HG02885 (cell line): ENCODE measurements around the gene CADPS.

Experiments used
- ATAC-seq: cut with Tn5 transposase; IDR thresholded peaks from one replicate; pipeline ENCODE4 v1.9.1; 2021; ENCODE audit warnings: mild to moderate bottlenecking; ENCODE audit not compliant: unreplicated experiment, poor library complexity

CADPS gene

DNA sequence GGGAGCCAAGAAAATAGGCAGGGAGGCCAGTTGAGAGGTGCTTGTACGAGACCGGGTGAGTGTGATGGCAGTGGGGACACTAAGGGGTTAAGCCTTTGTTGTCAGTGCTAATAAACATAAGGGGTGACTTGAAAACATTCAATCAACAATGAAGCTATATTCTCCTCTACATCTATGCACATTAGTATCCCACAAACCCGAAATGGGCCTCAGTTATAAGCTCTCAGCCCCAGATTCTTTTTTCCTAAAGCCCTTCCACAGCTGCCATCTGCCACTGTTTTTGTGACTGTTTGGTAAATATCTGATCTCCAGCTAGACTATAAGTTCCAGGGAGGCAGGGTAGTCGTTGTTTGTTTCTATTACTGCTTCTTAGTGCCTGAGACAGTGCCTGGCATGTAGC is 118.2 kb downstream of the CADPS start:
- ATAC-seq, result no peak

DNA sequence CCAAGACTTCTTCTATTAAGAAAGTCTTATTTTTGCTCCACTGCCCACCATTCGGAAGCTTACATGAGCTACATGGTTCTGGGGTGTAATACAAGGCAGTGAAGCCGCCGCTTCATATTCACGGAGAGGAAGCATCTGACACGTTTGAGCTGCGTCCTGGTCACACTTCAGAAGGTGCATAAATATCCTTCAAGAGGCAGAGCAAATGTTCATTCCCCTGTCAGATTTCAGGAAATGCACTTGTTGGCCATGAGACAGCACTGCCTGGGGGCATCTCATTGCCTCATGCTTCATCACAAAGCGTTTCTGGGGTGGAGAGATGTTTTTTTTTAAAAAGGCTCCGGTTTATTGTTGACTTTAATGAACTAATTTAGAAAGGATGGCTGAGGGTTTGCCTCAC is 119.9 kb downstream of the CADPS start:
- ATAC-seq, result no peak

DNA sequence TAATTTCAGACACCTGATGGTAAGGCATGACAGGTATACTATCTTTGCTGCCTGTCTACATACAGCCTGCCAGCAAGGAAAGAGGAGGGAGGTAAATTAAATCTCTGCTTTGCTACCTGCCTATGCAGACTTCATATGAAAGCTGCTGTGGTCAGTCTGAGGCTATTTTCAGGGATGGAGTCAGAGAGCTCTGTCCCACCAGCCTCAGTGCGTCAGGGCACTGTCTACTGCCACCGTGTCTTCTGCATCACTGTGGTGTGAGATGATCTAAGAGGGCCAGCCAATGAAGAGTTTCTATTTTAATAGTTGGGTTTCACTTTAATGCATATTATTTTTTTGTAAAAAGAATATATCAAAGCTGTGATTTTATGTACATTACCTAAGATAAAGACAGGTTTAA is 125.6 kb downstream of the CADPS start:
- ATAC-seq, result no peak

DNA sequence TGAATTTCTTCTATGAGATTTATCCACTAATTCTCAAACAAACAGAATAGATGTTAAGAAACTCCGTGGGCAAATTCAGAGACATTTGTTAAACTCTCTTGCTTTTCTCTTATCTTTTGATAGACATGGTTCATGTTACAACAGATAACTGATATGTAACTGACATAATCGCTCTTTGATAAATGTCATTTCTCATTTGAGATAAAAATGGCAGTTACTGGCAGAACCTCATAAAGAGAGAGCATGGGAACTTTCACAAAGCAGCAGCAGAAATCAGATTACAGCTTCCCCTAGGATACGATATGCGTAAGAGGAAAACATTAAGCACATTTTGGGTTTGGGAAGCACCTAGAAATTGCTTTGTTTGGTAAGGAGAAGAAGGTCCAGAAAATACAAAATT is 126.1 kb downstream of the CADPS start:
- no peak for ATAC-seq

DNA sequence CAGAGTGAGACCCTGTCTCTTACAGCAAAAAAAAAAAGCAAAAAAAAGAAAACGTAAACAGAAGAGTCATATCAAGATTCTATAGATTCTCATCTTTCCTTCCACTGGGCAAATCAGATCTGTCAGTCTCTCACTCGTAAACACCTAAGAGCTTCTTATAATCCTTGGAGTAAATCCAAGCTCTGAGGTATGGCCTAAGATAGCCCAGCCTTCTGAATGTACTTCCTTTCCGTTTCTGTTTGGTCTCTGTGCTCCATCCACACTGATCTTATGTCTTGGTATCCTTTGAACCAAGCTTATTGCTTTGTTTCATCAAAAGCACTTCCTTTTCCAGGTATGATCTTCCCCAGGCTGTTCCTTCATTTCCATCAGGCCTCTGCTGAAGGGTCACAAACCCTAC is 137.8 kb downstream of the CADPS start:
- ATAC-seq, result no peak

DNA sequence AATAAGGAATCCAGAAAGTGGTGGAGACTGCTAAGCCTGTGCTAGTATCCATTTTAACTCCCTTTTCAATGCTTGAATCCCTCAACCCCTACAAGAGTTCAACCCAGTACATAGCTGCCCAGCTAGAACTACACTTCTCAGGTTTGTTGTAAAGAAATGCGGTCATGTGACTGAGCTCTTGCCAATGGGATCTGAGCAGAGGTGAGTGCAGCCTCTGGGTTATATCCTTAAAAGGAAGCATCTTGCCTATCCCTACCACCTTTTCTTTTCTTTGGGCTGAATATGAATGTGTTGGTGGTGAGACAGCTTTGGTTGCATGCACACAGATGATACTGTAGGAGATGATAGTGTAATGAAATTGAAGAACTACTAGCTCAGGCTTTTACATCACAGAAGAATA is 139.7 kb downstream of the CADPS start:
- no peak for ATAC-seq

DNA sequence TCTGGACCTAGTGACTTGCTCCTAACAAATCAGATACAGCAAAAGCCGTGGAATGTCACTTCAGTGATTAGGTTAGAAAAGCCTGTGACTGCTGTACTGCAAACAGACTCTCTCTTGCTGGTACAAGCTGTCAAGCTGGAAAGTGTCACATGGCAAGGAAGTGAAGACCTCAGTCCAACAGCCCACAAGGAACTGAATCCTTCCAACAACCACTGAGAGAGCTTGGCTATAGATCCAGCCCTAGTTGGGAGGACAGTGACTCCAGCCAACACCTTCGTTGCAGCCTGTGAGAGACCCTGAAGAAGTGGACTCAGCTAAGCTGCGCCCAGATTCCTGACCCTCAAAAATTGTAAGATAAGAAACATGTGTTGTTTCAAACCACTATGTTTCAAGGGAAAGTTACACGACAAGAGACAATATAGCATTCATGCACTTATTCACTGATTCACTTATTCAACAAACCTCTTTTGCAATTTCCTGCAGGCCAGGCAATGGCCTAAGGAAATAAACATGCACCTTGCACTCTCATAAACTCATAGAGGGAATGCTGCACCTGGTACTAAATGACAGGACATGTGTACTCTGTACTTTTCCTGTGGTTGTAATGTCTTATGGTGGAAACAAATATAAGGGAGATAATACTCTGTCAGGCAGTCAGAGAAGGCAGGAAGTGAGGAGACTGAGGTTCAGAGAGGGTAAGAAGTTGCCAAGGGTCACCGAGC is 142.9 kb downstream of the CADPS start:
- ATAC-seq, result no peak

DNA sequence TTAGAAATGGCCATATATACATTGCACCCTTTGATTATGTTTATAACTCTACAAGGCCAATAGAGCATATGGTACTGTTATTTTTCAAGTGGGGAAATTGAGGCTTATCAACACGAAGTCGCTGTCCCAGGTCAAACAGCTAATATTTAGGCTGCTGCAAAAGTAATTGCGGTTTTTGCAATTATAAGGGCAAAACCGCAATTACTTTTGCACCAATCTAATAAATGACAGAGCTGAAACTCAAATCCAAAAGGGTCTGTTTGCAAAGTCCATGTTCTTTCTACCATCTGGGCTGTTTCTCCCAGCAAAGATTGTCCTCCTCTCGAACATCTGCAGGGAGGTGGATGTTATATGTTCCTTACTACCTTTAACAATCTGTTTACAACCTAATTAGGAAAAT is 147.2 kb downstream of the CADPS start:
- no peak for ATAC-seq

DNA sequence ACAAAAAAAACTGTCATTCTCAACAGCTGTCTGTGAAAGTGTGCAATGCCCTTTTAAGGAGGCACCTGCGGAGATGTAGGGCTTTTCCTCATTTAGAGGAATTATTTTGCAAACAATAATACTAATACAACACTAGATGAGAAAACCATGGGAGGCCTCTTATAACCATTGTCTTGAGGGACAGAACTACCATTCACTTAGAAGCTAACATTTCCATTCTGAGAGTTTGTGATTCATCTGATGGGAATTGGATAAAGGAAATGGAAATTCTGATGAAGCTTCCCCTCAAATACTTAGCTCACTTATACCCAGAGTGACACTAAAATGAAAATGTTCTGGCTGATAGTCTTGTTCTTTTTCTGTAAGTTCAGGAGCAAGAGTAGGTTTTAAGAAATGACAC is 147.7 kb downstream of the CADPS start:
- ATAC-seq, result no peak

DNA sequence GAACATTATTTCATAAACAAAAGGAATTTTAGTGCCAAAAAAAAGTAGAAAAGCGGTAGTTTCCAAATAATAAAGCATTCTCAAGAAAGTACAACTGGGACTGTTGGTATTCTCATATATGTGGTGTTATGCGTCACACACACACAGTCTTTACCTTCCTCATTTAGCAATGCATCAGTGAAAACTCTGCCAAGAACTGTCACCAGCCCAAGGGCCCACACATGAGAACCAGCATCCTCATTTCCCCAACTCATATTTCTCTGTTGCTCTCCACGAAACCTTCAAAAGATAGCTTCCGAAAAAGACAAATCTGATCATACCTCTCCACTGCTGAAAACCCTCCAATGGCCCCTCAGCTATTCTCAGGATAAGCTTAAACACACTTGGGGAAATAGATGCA is 150.7 kb downstream of the CADPS start:
- ATAC-seq, result no peak

DNA sequence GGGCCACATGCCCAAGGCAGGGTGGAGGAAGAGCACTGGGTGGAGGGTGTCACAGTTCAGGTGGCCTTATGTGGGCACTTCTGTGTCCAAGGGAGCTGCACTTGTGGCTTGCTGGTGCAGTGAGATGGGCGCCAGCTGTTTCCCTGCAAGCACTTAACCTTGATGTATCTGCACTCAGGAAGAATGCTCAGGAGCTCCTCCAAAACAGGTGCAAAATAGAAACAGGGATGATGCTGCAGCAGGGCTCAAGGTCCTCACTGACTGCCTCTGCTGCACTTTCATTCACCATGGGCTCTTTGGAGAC is 151.3 kb downstream of the CADPS start:
- peak; percentile 14 for ATAC-seq

DNA sequence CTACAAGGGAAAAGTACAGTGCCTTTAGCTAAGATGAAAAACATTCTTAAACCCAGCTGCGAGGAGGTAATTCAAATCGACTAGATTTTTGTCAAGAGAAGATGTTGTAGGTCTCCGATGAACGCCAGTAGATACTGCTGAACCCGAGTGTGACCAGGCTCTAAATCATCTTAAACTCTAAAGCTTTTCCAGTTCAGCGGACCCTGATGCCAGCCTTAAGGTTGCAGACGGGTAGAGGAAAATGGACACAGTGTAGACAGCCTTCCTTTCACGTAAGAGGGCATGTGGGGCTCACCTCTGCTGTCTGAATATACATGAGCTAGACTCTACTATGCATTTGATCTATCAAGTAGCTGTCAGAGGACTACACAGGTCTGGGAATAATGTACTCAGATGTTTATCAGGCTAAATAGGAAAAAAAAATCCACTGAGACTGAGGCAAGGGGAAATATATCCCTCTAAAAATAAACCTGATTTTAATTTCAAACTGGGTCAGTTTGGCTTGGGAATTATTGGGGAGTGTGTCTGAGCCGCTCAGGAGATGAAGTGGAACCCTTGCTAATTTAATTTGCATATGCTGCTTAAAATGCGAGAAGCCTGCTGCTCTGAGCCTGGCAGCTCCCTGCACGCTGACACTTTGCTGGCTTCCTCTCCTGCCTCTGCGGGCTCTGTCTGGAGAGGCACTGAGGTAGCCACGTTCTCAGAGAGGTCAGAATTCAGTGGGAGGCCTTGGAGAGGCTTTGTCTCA is 151.9 kb downstream of the CADPS start:
- peak; percentile 47 for ATAC-seq

DNA sequence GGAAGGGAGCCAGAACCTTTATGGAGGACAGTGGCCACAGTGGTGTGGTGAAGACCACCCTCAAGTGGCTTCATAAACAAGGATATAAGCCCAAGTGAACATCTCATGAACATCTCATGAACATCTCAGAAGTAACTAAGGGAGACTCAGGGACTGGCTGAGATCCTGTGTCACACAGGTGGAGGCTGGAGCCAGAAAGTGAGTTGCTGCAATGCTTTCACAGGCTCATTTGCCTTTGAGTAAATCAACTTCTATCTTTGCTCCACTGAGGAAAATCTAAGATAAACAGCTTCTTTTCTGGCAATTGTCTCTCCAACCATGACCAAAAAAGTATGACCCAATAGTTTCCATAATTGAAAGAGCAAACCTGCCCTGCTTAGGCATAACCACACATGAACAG is 152.9 kb downstream of the CADPS start:
- no peak for ATAC-seq

DNA sequence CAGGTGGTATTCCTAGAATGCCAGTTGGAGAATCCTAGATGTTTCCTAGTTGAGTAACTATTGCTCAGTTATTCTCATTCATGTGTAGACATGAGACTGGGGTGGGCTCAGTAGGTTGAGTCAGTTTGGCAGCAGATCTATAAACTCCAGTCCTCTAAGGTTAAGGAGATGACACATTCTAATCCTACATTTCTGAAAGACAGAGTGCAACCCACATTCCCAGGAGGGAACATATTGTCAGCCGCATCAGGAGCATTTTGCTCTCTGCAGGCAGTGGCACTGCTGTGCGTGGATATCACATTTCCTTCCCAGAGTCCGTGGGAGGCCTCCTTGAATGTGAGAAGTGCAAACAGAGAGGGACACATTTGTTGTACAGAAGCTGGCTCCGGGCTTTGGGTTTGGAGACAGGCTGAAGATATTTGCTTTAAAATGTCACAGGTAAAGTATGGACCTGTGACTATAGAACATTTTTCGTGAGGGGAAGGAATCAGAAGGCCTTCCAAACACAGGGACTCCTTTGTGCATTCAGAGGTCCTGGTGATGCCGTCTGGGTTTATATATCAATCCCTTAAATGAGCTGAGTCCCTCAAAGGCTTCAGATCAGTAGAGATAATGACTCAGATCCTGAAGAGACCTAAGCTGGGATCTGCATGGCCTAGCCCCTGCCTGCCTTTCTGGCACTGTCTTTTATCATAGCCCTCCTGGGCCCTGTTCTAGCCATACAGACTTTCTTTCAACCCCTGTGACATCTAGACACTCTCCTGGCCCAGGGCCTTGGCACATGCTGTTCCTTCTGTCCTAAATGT is 156.5 kb downstream of the CADPS start:
- no peak for ATAC-seq

DNA sequence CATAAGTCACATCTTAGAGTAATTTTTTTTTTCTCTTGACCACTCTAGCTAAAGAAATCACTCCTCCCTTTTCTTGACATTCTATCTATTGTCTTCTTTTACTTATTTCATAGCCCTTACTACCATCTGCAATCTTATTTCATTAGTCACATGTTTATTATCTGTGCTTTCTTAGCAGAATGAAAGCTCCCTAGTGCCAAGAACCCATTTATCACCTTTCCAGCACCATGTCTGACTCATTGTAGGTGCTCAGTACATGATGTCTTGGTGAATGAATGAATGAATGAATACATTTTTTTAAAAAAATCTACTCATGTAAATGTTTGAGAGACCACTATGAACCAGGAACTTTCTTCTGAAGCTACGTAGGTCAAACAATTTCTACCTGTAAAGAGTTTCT is 157.2 kb downstream of the CADPS start:
- no peak for ATAC-seq

DNA sequence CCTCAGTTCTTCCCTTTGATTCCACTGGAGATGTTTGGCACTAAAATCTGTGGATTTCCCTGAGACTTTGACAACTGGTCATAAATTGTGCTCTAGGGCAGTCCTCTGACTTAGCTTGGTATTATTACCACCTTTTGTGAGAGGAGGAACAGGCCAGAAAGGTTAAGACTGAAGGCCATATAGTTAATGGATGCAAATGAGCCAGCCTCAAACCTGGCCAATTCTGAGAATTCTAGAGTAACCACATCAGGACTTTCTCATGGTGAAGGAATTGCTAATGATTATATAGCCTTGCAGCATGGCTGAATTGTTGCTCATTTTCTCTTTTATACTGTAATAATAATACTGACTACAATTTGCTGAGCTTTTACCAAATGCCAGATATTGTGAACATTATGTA is 162.5 kb downstream of the CADPS start:
- no peak for ATAC-seq

DNA sequence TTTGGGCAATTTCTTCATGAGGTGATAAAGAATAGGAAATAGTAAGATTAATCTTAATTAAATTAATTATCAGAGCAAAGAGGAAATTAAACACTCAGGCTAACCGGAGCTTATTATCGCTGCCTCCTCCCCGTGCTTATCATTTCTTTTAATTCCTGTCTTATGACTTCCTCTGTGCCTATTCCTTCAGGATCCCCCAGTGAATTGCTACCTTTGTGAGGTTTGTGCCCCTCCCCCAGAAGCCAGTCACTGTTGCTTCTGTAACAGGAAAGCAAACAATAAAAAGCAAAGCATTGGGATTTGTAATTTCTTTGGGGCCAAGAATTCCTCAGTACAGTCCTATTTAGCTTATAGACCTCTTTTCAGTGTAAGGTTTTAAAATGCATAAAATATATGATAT is 164.5 kb downstream of the CADPS start:
- no peak for ATAC-seq

DNA sequence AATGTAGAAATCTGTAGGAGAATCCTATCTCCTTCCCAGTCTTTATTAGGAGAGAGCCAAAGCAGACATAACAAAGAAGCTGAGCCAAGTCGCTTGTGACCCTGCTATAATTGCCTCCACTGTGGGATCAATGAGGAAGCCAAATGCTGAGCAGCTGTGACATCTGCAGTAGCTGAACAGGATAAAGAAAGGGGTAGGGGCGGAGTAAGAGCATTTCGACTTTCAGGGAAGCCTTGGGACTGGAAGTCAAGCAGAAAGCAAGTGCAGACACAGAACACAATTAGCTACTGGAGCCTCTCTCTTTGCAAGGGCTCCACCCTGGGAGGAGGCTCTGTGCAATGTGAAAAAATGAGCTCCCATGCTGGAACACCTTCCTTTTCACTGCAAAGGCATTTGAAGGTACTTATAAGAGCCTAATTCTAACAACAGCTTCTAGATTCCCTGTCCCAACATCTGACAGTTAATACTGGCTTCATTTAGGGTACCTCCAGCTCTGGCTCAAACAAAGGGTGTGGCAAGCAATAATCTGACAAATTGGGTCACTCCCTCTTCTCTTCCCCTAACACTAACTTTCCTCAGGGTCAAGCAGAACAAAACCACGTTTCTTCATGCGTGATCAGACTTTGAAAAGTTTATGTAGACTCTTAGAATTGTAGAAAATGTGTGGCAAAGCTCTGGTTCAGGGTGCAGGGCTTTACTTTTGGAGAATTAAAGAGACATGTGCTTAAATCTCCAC is 166.4 kb downstream of the CADPS start:
- no peak for ATAC-seq

DNA sequence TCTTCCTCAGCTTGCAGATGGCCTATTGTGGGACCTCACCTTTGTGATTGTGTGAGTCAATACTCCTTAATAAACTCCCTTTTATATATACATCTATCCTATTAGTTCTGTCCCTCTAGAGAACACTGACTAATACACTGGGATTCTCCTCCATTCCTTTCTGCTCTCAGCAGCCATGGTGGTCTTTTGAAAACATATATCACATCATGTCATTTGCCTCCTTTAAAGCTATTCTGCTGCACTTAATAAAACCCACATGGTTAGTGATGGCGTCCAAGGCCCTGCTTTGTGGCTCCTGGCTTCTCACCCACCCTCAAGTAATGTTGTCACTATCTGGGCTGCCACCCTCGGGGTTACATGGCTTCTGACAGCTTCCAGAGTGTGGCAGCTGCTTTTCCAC is 169.5 kb downstream of the CADPS start:
- no peak for ATAC-seq

DNA sequence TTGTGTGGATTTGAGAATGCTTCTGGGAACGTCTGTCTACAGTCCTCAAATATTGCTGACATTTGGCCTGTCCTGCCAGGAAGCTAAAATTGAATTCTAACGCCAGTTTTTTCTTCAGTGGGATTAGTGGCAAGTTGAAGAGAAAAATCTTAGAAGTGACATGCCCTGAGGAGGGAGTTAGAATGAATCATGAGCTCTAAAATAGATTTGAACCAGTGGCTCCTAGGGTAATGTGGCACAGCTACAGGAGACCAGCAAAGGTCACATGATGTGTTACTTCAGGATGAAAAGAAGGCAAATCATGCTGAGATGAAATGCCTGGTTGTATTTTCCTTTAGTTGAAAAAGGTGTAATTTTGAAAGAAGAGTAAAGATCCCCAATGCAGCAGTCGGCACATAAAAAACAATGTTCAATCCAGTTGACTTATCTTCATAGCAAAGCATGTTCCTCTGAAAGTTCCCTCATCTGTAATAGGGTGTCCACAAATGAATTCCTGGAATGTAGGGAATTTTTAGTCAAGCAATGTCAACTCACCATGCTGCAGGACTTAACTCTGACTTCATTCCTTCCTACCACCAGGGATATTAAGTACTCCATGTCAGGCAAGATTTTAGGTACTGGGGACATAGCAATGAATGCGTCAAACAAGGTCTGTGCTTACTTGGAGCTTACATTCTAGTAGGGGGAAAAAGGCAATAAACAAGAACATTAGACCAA is 171.6 kb downstream of the CADPS start:
- no peak for ATAC-seq
